CD4-positive, alpha-beta T cell treated with Interleukin-4 for 1 hour (primary cell): Measurements from ENCODE around the gene KAT2B.
A peak's percentile ranks its signal among the peaks of the same experiment; 100 is the strongest.
"Not testable (repeated sequence)": the region's sequence is repeated elsewhere in the genome, so short reads cannot be mapped to it uniquely, and the experiment has no call there.

Source experiments
- DNase-seq, 2 donors: peaks; one replicate each; pipeline ENCODE4 v3.0.0-alpha.2; 2020 to 2022

The KAT2B gene

DNA sequence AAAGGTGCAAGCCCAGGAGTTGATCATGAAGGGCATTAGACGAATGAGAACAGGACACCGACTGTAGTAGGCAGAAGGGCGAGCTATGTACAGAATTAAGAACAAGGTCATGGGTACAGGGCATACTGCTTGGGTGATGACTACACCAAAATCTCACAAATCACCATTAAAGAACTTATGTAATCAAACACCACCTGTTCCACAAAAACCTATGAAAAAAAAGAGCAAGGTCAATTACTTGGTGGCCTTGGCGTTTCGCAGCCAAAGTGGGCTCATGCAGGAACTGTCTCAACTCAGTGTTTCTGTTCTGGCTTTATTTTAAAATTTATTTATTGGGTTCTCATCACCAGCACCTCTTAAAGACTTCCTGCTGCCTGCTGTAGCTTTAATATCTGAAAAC is 2.1 kb downstream of the KAT2B start:
- DNase-seq = no peak

DNA sequence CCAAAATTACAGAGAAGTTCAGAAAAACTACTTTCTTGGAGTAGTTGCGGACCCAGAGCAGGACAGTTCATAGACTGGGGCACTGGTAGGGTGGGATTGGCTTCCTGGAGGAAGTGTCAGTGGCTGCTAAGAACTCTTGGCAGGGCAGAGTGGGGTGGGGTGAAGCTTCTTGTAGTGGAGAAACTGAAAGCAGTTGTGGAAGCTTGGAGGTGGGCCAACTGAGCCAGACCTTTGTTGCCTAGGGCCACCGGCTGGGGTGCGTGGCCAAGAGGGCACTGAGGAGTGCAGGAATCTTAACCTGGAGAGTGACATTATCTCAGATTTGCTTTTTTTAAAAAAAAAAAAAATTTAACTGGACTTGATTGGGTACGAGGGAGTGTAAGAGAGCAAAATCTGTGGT is 3.1 kb downstream of the KAT2B start:
- DNase-seq = peak; percentile 54 to 65

DNA sequence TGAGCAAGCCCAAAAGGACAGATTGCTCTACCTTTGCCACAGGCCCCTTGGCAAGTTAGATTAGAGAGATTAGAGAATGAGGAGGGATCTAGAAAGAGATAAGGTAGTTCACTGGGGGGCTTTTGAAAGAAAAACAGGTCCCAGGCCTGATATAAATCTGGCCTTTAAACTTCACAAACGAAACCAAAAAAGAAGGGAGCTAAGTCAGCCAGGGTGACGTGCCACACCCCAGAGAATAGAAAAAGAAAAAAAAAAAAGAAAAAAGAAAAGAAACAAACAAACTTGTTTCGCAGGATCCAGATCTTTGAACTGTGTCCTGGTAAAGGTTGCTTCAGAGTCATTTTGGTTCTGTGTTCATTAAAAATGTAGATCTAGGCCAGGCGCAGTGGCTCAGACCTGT is 3.6 kb downstream of the KAT2B start:
- peak in 1 of 2 donors; percentile 45 for DNase-seq

DNA sequence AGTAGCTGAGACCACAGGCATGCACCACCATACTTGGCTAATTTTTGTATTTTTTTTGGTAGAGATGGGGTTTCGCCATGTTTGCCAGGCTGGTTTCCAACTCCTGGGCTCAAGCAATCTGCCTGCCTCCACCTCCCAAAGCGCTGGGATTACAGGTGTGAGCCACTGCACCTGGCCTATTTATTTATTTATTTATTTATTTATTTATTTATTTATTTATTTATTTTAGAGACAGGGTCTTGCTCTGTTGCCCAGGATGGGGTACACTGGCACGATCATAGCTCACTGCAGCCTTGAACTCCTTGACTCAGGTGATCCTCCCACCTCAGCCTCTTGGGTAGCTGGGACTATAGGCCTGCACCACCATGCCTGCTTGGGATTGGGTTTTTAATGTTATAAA is 4.9 kb downstream of the KAT2B start:
- not testable (repeated sequence) for DNase-seq

- DNase-seq = no peak
Observed at GRCh38 chr3:20046556-20046955, 6.3 kb downstream of the KAT2B start.

GRCh38 chr3:20047341-20047779 is 7.1 kb downstream of the KAT2B start:
- DNase-seq = no peak

GRCh38 chr3:20047976-20048883 is 8.0 kb downstream of the KAT2B start:
- no peak for DNase-seq

GRCh38 chr3:20051123-20051806 is 11.0 kb downstream of the KAT2B start:
- DNase-seq = peak in 1 of 2 donors; percentile 23

DNA sequence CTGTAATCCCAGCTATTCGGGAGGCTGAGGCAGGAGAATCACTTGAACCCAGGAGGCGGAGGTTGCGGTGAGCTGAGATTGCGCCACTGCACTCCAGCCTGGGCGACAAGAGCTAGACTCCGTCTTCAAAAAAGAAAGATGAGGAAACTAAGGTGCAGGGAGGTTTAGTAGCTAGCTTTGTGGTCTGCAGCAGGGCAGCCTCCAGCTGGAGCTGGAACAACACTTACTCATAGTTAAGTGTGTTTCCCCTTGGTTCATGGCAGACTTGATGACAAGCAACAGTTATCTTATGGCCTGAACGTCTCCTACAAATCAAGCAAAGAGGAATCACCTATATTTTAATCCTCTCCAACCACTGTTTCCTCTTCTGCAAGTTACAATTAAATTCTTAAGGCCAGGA is 12.6 kb downstream of the KAT2B start:
- DNase-seq = no peak

DNA sequence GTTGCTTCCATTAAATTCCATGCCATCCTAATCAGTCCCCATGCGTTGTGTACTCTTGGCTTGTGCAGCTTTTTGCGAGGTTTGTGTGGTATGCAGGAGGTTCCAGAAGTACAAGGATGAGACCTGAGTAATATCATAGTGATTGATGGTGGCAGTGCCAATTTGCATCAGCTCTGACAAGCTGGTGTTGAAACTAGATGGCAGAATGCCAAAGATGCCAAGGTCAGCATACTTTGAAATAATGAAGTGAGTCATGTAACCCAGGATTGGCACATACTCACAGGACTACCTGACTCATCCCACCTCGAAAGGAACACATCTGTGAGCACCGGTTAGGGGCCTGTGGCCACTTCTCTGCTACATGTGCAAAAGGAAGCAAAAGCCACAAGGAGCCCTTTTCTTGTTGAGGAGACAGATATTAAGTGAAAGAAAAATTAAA is 14.3 kb downstream of the KAT2B start:
- peak; percentile 75 to 76 for DNase-seq

DNA sequence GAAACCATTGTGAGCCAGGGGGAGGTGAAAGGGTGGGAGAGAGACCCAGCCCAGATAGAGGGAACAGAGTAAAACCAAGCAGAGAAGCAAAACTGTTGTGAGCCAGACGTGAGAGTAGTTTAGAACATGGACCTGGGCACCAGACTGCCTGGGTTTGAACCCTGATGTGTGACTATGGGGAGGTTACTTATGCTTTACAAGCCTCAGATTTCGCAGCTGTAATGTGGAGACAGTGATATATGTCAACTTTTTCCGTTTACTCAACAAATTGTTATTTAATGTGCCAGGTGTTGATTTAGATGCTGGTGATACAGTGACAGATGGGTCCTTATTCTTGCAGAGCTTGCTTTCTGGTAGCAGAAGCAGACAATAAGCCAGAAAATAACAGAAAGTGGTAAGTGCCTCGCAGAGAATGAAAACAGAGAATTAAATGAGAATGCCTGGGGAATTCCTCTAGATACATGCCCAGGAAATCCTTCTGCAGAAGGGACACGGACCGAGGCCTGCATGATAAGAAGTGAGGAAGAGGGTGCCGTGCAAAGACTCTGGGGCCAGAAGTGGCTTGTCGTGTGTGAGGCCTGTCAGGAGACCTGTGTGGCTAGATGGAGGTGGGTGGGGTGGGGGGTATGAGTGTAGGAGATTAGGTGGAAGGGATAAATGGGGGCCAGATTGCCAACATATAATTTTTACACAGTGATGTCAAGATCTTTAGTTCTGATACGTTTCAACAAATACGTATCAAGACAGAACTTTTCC is 15.0 kb downstream of the KAT2B start:
- DNase-seq = peak in 1 of 2 donors; percentile 23

DNA sequence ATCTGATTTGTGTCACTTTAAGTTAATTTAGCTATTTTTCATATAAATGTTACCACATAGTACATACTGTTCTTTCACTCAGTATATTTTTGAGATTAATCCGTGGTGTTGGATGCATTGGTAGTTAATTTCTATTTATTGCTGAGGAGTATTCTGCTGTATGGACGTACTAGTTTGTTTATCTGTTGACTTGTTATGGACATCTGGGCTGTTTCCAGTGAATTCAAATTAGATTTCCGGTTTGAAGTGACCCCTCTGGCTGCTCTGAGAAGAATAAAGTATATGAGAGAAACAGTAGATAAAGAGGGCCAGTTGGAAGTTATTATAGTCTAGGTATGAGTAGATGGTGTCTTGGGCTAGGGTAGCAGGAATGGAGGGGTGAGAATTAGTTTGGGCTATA is 15.6 kb downstream of the KAT2B start:
- no peak for DNase-seq

GRCh38 chr3:20056725-20057611 is 16.7 kb downstream of the KAT2B start:
- no peak for DNase-seq

DNA sequence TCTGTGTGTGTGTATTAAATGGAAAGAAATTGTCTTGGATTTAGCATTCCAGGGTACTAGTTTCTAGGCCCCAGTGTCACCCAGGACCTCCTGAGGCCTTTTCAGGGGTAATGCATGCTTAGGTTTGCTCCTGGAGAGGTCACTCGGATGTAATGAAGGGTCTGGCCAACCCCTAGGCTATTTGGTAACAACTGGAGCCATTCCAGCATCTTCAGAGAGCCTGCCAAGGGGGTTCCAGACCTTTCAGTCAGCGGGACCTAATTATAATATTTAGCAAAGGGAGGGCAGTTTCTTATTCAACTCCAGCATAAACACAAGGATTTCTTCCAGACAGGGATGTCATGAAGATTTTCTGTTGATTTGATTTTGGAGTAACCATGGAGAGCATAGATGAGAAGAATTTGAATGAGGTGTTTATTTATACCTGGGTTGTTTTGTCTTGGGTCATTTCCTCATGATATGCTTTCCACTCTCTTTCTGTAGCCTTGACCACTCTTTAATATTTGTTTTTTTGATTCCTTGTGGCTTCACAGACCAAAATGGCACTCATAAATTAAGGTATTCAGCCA is 17.4 kb downstream of the KAT2B start:
- DNase-seq = no peak

DNA sequence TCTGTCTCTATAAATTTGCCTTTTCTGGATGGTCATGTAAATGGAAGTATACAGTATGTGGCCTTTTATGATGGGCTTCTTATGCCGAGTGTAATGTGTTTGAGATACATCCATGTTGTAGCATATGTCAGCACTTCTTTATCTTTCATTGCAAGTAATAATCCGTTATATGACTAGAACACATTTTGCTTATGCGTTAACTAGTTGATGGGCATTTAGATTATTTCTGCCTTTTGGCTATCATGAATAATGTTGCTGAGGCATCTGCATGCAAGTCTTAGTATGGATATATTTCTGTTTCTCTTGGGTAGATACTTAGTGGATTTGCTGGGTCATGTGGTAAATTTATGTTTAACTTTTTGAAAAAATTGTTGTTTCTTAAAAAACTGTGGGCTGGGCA is 19.7 kb downstream of the KAT2B start:
- DNase-seq = no peak

- peak in 1 of 2 donors; percentile 41 for DNase-seq
Observed at GRCh38 chr3:20060974-20061685, 20.9 kb downstream of the KAT2B start.

- DNase-seq = no peak
Observed at GRCh38 chr3:20062996-20063395, 22.8 kb downstream of the KAT2B start.

- no peak for DNase-seq
Observed at GRCh38 chr3:20064387-20064786, 24.1 kb downstream of the KAT2B start.

- no peak for DNase-seq
Observed at GRCh38 chr3:20064796-20065564, 24.7 kb downstream of the KAT2B start.

DNA sequence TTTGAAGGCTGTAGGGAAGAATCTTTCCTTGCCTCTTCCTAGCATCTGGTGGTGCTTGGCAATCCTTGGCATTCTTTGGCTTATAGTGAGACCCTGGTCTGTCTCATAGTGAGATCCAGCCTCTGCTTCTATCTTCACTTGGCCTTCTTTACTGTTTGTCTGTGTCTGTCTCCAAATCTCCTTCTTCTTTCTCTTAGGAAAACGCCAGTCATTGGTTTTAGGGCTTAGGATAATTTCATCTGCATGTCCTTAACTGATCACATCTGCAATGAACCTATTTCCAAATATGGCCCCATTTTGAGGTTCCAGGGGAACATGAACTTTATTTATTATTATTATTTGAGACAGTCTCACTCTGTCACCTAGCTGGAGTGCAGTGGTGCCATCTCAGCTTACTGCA is 25.8 kb downstream of the KAT2B start:
- no peak for DNase-seq
